WERI-Rb-1 (cell line): ENCODE data around the gene NUDT16.

Source experiments
- DNase-seq: peaks from one replicate; pipeline ENCODE4 v3.0.0-alpha.2; 2020
- H3K27ac ChIP-seq: fragments of 250-450 bp; sonication (Bioruptor Pico); 2 replicates; pipeline ENCODE4 v1.5.1; 2020; ENCODE audit warnings: mild to moderate bottlenecking, moderate library complexity
- H3K27me3 ChIP-seq: fragments of 250-450 bp; sonication (Bioruptor Pico); 2 replicates; pipeline ENCODE4 v1.5.1; 2021; ENCODE audit warnings: mild to moderate bottlenecking, low read depth, moderate library complexity; ENCODE audit not compliant: insufficient read depth, severe bottlenecking
- H3K36me3 ChIP-seq: fragments of 250-450 bp; sonication (Bioruptor Pico); 2 replicates; pipeline ENCODE4 v1.5.1; 2020; ENCODE audit warnings: mild to moderate bottlenecking, moderate library complexity
- H3K4me3 ChIP-seq: 2 replicates; pipeline ENCODE4 v1.5.1; 2011; ENCODE audit warnings: low read depth, mild to moderate bottlenecking, control low read depth, low read length
- H3K9me3 ChIP-seq: fragments of 250-450 bp; sonication (Bioruptor Pico); 2 replicates; pipeline ENCODE4 v1.5.1; 2021; ENCODE audit warnings: mild to moderate bottlenecking, moderate library complexity; ENCODE audit not compliant: severe bottlenecking
- CTCF ChIP-seq: IDR thresholded peaks from 2 replicates; pipeline ENCODE4 v1.5.1; 2011; ENCODE audit warnings: low read depth, mild to moderate bottlenecking, control low read depth, inconsistent platforms, low read length

NUDT16 gene

DNA sequence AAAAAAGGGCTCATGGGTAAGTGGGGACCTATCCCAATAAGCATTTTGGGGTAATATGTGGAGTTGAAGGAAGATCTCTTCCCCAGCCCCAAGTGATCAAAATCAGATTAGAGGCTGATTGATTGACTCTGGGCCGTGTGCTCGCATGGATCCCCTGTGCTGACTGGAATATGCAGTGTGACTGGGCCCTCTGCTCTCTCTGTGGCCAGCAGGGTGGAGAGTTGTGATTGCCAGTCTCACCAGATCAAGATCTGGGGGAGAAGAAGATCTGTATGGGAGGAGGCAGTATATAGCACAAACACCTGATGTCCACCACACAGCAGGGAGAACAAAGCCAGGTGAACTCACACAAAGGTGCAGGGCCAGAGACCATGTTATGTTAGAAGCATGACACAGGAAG is 8.8 kb downstream of the NUDT16 start:
- Histone ChIP-seq H3K27me3 (no peaks in the 10 kb centered on the region), H3K36me3 (0 out of 2 replicates have a peak, but pooled peaks cover 6% of the 10 kb centered on the region), H3K4me3 (no peak overlapping the region), H3K9me3 (no peaks in the 10 kb centered on the region), H3K27ac (no peak overlapping the region)
- no peak for TF ChIP-seq CTCF
- DNase-seq = no peak

GRCh38 chr3:131393051-131393450 is 11.5 kb downstream of the NUDT16 start:
- DNase-seq = no peak
- no peak for TF ChIP-seq CTCF
- no peaks in the 10 kb centered on the region for H3K36me3 ChIP-seq
- H3K4me3 ChIP-seq = no peak overlapping the region
- no peak overlapping the region for H3K27ac ChIP-seq
- H3K9me3 ChIP-seq = no peaks in the 10 kb centered on the region
- H3K27me3 ChIP-seq = no peaks in the 10 kb centered on the region

GRCh38 chr3:131393868-131394267 is 12.3 kb downstream of the NUDT16 start:
- Histone ChIP-seq H3K4me3 (no peak overlapping the region), H3K27me3 (no peaks in the 10 kb centered on the region), H3K27ac (no peak overlapping the region), H3K9me3 (no peaks in the 10 kb centered on the region), H3K36me3 (no peaks in the 10 kb centered on the region)
- no peak for TF ChIP-seq CTCF
- DNase-seq = peak; percentile 26

- no peaks in the 10 kb centered on the region for H3K27me3 ChIP-seq
- H3K27ac ChIP-seq = no peak overlapping the region
- no peaks in the 10 kb centered on the region for H3K36me3 ChIP-seq
- DNase-seq = no peak
- no peak overlapping the region for H3K4me3 ChIP-seq
- no peak for TF ChIP-seq CTCF
- no peaks in the 10 kb centered on the region for H3K9me3 ChIP-seq
Measured at GRCh38 chr3:131394400-131394799, 12.8 kb downstream of the NUDT16 start.

- Histone ChIP-seq H3K36me3 (no peaks in the 10 kb centered on the region), H3K27ac (no peak overlapping the region), H3K27me3 (no peaks in the 10 kb centered on the region), H3K9me3 (no peaks in the 10 kb centered on the region), H3K4me3 (no peak overlapping the region)
- no peak for DNase-seq
- no peak for TF ChIP-seq CTCF
Measured at GRCh38 chr3:131396170-131396569, 14.6 kb downstream of the NUDT16 start.

DNA sequence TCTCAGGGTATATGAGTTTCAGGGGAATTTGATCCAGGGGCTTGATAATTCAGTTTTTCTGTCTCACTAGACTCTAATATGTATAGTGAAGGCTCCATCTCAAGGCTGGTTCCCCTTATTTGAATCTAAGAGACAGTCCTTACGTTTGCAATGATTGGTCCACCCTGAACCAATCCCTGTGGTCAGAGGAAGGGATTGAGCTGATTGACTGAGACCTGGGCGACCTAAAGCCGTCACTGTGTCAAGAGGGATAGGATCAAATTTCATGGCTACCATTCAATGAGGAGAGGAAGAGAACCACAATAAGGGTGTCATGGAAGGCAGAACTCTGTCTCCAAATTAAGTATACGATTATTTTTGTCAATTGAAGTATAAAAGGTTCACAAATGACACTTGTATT is 16.3 kb downstream of the NUDT16 start:
- no peak for DNase-seq

More for the DNA sequence above, 16.3 kb downstream of the NUDT16 start:
- H3K27ac ChIP-seq = no peak overlapping the region
- no peaks in the 10 kb centered on the region for H3K27me3 ChIP-seq
- no peaks in the 10 kb centered on the region for H3K36me3 ChIP-seq
- H3K4me3 ChIP-seq = no peak overlapping the region
- H3K9me3 ChIP-seq = no peaks in the 10 kb centered on the region
- TF ChIP-seq CTCF = no peak
